Measurements from ENCODE around the gene CORO2A.

GRCh38 chr9:98229620-98230019 lies 37.2 kb upstream of the CORO2A start:
- TF ChIP-seq, protein P1, sequence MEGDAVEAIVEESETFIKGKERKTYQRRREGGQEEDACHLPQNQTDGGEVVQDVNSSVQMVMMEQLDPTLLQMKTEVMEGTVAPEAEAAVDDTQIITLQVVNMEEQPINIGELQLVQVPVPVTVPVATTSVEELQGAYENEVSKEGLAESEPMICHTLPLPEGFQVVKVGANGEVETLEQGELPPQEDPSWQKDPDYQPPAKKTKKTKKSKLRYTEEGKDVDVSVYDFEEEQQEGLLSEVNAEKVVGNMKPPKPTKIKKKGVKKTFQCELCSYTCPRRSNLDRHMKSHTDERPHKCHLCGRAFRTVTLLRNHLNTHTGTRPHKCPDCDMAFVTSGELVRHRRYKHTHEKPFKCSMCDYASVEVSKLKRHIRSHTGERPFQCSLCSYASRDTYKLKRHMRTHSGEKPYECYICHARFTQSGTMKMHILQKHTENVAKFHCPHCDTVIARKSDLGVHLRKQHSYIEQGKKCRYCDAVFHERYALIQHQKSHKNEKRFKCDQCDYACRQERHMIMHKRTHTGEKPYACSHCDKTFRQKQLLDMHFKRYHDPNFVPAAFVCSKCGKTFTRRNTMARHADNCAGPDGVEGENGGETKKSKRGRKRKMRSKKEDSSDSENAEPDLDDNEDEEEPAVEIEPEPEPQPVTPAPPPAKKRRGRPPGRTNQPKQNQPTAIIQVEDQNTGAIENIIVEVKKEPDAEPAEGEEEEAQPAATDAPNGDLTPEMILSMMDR (IDR thresholded peaks at IDR 0.05) = no peak
- TF ChIP-seq, protein P2, sequence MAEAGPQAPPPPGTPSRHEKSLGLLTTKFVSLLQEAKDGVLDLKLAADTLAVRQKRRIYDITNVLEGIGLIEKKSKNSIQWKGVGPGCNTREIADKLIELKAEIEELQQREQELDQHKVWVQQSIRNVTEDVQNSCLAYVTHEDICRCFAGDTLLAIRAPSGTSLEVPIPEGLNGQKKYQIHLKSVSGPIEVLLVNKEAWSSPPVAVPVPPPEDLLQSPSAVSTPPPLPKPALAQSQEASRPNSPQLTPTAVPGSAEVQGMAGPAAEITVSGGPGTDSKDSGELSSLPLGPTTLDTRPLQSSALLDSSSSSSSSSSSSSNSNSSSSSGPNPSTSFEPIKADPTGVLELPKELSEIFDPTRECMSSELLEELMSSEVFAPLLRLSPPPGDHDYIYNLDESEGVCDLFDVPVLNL (CRISPR knock-in tag; IDR thresholded peaks at IDR 0.05; ENCODE audit: borderline replicate concordance, low read depth) = no peak
- TF ChIP-seq NFYB (CRISPR knock-in tag; conservative IDR thresholded peaks at IDR 0.05; ENCODE audit: low read depth) (no peak), TP53 (CRISPR knock-in tag; IDR thresholded peaks at IDR 0.05) (no peak), ZNF263 (CRISPR knock-in tag; IDR thresholded peaks at IDR 0.05; ENCODE audit: low read depth) (no peak), AFF4 (CRISPR knock-in tag; IDR thresholded peaks at IDR 0.05; ENCODE audit: borderline replicate concordance) (no peak), SP1 (CRISPR knock-in tag; conservative IDR thresholded peaks at IDR 0.05) (no peak), NR2C2 (CRISPR knock-in tag; IDR thresholded peaks at IDR 0.05) (no peak)
- TF ChIP-seq, protein P3, sequence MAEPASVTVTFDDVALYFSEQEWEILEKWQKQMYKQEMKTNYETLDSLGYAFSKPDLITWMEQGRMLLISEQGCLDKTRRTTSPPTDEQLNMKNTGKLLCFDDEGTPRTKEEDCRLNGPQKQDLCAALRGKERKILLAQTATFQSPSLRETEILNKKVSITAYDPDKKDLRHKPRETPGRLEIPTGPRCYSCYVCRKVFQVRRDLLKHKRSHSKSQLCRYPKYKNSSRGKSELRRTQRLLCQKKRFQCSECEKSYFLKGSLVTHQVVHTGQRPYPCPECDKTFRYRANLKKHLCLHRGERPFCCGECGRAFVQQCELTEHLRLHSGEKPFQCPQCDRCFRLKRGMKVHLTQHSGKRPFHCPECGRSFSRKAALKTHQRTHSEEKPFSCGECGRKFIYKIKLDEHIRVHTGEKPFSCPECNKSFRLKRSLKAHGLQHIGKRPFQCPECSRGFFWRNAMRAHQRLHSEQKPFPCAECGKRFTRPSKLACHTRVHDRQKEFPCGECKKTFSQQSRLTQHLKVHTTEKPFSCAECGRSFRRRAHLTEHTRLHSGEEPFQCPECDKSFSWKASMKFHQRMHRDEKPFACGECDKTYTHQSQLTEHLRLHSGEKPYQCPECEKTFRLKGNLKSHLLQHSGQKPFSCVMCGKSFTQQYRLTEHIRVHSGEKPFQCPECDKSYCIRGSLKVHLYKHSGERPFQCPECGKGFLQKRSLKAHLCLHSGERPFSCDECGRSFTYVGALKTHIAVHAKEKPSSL (CRISPR knock-in tag; conservative IDR thresholded peaks at IDR 0.05) = no peak
